ENCODE results near the gene ARSI.

Gene ARSI

DNA sequence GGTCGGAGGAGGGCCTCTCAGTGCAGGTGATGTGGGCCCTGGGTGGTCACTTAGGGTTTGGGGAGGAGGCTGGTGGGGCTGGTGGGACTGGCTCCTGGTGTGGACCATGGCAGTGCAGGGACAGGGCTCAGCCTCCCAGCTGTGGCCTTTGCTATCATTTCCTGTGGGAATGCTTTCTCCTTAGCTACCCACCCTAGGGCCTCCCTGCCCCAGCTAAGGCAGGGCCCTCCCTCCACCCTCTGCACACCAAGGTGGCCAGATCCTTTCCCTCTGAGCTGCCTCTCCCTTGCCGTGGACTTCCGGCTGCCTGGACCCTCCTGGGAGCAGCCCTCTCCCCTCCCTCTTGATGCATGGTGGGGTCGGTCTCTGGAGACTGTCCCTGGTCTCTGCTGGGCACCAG, 22.7 kb upstream of the ARSI start:
- no peak for DNase-seq

DNA sequence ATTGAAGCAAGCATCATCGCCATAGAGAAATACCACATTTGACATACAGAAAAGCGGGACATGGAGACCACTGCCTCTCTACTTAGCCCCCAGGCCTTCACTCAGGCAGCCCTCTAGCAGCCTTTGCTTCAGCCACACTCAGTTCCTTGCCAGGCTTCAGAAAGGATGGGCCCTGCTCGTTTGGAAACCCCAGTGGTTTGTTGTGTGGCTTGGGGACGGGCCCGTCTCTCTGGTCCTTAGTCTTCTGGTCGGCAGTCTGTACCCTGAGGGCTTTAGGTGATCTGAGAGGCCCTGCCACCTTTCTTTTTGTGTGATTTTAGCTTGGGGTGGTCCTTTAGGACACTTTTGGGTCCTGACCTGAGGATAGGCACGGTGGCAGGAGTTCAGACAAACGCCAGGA, 21.1 kb upstream of the ARSI start:
- DNase-seq = no peak

DNA sequence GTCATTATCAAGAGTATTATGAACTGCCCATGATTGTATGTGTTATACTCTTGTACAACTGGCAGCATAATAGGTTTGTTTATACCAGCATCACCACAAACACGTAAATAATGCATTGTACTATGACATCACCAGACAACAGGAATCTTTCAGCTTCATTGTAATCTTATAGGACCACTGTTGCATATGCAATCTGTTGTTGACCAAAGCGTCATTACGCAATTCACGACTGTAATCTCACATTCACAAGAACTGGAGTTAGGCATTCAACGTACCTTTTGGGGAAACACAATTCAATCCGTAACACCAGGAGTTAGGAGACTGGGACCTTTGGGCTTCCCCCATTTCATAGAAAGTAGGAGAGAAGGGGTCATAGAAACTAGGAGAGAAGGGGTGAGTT, 20.4 kb upstream of the ARSI start:
- DNase-seq = no peak

DNA sequence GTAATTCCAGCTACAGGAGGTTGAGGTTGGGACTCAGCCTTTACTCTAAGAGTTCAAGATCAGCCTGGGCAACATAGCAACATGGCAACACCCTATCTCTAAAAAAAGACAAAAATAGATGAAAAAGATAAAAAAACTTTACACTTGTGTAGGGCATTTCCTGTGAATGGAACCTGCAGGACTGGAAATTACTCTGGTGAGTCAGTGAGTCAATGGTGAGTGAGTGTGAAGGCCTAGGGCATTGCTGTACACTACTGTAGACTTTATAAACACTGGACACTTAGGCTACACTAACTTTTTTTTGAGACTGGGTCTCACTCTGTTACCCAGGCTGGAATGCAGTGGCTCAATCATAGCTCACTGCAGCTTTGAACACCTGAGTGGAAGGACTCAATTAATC, 19.5 kb upstream of the ARSI start:
- DNase-seq = no peak

DNA sequence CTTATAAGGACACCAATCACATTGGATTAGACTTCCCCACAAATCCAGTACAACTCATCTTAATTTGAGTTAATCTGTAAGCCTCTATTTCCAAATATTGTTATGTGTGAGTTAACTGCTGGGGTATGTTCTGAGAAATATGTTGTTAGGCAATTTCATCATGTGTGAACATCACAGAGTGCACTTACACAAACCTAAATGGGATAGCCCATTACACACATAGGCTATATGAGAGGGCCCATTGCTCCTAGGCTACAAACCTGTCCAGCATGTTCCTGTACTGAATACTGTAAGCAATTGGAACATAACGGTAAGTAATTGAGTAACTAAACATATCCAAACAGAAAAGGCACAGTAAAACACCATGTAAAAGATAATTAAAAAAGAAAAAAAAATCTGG, 19.1 kb upstream of the ARSI start:
- DNase-seq = no peak

DNA sequence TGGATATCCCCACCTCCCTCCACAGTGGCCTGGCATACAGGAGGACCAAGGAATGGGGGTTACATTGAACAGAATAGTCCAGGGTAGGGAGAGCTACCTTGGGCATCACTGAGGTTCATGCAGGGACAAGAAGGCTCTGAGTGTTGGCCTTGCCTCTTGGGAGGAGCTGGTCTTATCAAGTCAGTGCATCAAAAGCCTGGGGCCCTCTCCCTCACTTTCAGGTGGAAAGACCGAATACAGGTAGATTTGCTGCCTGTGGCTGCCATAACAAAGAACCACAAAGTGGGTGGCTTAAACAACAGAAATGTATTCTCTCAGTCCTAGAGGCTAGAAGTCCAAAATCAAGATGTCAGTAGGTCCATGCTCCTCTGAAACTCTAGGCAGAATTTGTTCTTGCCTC, 18.5 kb upstream of the ARSI start:
- DNase-seq = no peak

DNA sequence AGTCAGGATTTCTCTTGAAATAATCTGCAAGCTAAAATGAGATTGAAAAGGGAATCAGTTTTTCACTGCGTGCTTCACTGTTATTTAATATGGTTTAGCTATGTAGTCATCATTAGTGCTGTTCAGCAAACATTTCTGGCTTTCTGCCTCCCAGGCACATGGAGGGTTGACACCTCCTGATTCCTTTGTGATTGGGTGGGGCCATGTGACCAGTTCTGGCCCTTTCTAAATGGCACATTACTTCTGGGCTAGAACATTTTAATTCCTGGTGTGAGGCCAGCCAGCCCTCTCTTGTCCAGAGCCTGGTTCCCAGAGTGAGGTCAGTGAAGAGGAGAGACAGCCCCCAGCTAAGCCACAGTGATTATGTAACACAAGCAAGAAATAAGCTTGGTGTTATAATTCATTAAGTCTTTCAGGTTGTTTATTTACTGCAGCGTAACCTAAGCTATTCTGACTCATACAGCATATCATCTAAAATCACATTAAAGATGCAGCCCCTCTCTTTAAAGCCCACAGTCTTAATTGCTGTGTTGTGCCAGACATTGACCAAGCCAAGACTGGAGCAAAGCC, 17.4 kb upstream of the ARSI start:
- no peak for DNase-seq

DNA sequence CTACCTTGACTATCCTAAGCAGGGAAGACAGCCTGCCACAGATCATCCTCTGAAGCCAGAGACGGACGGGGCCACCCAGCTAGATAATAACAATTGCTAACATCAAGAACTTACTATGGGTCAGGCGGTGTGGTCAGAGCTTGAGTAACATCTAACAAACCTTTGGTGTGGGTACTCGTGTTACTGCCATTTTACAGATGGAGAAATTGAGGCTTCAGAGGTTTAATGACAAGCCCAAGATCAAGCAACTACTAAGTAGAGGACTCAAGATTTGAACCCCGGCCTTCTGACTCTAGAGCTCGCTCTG, 16.7 kb upstream of the ARSI start:
- no peak for DNase-seq

DNA sequence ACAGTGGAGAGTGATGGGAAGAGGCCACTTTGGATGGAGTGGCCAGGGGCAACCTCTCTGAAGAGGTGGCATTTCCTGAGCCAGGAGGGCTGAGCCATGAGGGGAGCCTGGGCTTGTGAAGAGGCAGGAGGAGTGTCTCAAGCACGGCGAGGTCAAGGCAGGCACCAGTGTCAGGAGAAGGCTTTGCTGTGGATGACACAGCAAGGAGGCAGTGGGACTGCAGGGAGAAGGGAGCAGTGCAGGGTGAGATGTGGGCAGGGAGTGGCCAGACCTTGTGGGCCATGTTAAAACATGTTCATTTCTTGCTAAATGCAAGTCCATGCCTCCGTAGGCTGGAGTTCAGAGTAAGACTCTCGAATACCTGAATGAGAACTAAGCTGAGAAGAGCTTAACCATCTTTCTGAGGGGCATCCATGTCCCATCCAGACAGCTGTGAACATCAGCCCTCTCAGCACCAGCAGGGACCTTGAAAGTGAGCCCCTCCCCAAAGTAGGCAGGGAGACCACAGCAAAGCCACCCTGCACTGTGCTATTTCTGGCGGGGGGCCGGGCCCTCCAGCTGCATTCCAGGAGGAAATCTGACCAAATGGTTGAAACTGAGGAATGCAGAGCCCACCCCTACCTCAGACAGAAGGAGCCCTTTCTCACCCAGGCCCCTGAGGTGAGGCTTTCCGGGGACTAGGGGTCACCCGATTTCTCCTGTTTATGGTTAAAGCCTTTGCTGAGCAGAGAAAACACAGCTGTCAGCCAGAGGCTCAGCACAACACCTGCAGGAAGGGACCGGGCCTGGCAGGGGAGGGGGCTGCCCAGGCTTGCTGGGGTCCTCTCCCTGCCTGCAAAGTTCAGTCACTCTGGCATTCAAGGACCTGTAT, 16.1 kb upstream of the ARSI start:
- DNase-seq = no peak

DNA sequence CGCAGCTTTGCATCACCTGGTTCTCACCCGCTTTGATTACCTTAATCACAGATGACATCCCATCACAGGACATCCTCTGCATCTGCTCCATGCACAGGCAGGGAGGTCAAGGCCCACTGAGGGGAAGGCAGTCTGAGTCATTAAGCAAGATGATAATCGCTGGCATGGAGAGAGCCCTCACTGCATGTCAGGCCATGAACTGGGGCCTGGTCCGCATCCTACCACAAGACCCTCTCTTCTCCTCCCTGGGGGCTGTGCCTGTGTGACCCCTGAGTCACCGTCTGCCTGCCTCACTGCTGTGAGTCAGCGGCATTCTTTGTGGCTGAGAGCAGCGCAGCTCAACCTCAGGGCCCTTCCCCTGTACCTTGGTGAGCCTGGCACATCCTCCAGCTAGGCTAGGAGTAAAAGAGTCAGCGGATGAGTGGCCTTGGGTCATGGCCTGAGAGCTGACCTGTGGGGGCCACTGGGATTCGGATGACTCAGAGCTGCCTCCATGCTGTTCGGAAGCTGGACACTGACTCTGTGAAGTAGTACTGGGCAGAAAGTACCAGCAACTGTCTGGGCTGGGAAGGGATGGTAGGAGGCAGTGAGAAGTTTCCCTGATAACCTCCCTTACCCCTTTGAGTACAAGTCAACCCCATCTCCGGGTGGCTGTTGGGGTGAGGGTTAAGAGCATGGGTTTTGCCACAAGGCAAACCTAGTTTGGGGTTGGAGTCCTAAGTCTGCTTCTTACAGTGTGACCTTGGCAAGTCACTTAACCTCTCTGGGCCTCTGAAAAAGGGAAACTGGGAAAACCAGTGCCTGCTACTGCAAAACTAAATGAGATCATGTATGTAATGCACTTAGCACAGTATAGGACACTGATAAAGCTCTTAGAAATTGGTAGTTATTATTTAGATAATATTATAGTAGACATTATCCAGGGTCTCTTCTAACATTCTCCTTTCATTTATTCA, 14.6 kb upstream of the ARSI start:
- DNase-seq = no peak

DNA sequence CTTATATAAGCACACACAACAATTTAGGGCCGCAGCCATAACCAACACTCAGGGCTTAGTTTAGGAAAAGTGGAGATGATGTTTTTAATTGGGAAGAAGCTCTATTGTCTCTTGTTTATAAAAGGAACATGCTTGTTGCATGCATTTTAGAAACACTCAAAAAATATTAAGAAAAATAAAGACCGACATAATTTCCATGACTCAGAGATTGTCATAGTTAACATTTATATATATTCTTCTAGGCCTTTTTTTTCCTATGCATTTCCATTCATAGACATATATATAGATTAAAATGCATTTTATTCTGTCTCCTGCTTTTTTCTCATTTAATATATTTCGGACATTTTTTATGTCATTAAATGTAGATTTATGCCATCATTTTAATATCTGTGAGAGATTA, 13.6 kb upstream of the ARSI start:
- DNase-seq = no peak

DNA sequence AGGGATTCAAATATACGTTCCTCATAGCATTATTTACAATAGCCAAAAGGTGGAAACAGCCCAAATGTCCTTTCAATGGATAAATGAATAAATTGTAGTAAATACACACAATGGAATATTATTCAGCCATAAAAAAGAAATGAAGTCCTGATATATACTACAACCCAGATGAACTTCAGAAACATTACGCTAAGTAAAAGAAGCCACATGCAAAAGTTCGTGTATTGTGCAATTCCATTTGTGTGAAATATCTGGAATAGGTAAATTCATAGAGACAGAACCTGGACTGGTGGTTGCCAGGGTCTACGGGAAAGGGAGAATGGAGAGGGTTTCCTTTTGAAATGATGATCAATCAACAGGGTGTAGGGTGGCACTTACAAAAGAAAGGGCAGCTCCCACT, 12.5 kb upstream of the ARSI start:
- no peak for DNase-seq

DNA sequence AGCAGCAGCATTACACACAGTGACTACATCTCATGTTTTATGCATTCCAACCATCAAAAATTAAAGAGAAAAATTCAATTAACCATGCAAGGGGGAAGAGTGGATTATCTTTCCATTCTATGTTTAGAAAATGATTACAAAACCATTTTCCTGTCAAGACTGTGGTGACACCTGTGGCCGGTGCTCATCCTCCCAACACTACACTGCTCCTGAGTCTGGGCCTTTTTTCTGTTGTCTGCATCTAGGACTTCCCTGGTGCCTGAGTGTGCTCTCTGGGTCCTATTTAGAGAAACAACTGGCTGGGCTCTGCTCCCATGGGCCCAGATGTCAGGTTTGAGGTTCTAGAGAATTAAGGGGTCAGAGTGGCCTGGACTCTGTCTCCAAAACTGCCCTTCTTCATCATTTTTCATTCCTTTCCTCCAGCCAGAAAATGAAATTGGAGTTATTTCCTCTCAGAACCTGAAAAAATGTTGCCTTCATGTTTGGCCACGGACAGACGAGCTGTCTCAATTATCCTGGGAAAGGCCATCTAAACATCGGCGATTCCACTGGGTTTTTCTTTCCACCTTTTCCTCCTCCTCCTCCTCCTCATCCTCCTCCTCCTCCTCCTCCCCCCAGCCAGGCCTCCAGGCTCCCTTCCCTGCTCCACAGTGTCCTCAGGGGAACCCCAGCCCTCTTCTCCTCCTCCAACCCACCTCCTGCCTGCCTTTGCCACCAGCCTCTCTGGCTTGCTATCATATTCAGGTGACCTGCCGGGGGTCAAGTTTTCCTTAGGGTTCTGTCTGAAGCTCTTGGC, 11.4 kb upstream of the ARSI start:
- no peak for DNase-seq

DNA sequence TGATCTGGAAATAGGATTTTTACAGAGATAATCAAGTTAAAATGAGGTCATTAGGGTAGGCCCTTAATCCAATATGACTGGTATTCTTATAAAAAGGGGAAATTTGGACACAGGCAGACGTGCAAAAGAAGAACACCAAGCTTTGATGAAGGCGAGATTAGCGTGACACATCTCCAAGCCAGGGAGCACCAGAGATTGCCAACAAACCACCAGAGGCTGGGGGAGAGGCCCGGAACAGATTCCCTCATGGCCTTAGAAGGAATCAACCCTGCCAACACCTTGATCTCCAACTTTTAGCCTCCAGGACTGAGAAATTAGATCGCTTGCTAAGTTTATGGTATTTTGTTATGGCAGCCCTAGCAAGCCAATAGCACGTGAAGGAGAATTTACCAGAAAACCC, 10.8 kb upstream of the ARSI start:
- DNase-seq = no peak

DNA sequence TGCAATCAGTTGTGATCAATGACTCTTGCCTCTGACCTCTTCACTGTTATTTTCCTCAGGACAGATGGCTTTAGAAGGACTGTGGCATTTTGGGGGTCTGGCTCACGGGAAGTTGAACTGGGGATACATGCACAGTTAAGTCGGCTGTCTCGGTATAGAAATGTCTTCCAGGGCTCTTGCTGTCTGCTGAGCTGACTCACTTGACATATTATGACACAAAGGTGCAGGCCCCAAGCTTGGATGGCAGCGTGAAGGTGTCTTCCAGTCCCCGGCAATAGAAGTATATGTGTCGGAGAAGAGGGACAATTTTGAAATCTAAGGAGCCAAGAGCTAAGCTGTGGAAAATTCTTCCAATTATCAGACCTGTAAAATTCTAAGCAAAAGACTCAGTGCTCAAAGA, 9.8 kb upstream of the ARSI start:
- DNase-seq = no peak

DNA sequence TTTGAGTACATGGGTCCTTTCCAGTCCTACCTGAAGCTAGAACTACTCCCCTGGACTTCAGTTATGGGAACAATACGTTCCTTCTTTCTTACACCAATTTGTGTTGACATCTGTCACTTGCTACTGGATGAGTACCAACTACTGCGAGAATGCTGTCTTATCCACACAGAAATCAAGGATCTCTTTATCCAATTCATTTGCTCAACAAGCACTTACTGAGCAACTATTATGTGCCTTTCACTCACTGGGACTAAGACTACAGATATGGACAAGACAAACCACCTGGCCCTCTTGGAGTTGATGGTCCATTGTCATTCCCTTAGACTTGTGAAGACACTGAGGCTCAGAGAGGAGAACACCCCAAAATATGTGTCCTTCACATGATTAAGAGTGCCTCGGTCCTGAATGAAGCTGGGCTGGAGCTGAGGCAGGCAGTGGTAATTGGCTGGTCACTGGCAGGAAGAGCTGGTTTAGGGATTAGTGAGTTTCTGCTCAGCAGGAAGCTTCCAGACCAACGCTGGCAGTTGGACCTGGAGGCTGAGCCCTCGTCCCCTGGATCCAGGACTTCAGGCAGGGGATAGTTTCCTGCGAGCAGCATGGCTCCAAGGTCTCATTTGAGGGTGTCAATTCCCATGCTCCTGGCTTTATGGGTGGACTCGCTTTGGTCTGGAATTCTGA, 8.4 kb upstream of the ARSI start:
- DNase-seq = no peak

DNA sequence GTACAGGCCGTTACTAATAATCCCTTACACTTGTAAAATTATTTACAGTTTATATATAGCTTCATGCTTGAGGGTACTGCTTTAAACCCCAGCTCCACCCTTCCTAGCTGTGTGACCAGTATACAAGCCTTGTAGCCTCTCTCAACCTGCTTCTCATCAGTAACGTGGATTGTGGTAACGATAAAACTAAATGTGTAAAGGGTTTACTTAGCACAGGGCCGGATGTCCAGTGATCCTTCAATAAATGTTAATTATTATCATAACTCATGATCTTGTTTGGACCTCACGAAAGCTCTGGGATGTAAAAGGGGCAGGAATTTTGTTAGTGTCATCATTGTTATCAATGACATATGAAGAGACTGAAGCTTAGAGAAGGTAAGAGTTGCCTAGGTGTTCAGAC, 7.5 kb upstream of the ARSI start:
- no peak for DNase-seq

DNA sequence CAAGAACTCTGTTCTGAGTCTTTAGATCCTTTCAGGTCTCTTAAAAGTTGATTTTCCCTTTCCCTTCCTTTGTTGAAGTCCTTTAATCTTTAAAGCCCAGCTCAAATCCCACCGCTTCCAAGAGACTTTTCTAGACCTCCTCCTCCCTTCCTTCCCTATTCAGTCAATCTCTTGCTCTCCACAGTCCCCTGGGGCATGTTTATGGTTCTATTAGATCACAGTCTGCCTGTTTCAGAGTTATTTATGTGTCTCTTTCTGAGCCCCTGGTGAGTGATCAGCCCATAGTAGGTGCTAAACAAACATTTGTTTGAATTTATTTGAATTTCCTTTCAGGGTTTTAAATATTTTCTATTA, 7.2 kb upstream of the ARSI start:
- no peak for DNase-seq

DNA sequence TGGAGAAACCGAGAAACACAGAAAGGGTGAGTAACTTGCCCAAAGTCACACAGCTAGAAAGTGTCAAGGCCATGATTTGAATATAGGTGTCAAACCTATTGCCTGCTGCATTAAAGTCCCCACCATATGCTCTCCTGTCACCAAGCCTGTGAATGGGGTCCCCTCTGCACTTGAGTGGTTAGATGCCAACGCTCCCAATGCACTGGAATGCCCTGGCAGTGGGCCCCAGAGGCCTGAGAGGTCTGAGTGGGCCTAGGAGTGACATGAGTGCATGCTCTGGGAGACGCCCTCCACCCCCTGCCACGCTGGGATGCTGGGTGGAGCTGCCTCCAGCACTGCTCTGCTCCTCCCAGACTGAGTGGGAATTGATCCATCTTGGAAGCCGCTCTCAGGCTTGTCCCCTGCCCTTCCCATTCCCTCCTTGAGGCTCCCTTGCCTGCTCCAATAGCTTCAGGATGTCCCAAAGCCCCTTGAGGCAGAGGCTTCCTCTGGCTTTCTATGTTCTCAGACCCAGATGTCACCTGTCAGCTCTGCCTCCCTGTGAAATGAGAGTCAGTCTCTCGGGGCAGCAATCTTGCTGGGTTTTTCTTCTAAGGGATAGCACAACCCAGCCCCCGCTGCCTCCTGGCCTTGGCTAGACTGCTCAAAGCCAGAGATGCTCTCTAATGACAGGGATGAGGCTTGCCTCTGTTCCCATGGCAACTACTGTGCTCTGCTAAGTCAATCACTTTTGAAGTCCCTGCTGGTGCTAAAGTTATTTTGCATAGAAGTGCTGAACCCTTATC, 6.6 kb upstream of the ARSI start:
- DNase-seq = no peak

DNA sequence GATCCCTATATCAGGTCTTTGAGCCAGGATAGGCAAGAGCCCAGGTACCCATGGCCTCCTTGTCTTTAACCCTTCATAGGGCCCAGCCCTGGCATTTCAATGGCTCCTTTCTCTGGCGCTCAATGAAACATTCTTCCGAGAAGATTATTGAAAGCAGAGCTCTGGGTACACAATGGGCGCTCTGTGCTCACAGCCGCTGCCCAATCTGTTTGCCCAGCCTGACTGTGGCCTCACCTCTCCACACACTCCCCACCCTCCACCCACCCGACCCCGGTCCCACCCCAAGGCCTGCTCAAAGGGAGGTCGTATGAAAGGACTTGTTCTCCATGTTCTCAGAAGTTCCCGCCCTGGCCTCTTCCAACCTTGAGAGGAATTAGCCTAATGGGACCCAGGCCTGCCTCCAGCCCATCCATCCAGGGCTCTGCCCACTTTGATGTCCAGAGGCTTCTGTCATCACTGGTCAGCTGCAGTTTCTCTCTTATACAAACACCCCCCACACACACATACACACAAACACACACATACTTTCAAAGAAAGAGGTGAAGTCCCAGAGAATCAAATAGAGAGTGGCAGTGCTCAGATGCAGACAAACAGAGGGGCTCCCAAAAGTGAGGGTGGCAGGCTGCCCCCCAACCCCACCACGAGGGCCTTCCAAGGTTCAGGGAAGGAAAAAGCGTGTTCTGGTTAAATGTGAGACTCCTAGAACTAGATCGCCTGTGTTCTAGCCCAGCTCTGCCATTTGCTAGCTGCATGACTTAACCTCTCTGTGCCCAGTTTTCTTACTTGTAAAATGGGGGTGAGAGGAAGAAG, 5.1 kb upstream of the ARSI start:
- no peak for DNase-seq

DNA sequence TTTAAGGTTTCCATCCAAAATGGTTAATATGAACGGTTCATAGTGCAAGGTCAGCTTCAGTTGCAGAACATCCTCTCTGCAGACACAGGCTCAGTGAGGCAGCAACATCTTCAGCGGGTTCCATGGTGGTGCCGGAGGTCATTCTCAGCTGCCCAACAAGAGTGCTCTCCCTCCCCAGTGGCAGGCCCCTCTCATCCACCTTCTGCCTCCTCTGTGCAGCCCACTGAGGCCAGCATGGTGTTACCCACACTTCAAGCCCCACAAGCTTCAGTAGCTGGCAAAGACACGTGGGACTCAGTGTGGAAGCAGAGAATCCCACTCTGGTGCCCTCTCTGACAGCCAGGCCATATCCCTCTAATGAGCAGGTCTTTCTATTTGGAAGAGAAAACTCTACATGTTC, 4.1 kb upstream of the ARSI start:
- DNase-seq = no peak
